ENCODE results near the gene ATF2. TPM values are rescaled to one million over a fixed set of nuclear protein-coding genes. Genes with fewer than 3 reads are reported as not detected.

ATF2 gene
- total and polyA plus RNA-seq, 2 of the 4 experiments (the other 2 are of a cell fraction): 23.2 to 60.0 TPM

- Histone ChIP-seq H4K5ac (ENCODE audit: low read depth, low read length) (no peak overlapping the region), H3K18ac (ENCODE audit: low read depth, low read length) (no peak overlapping the region), H3K27me3 (ENCODE audit: control insufficient read depth, insufficient read depth, low read length) (no peaks in the 10 kb centered on the region), H3K4me3 (ENCODE audit: insufficient read depth, low read depth, low read length) (no peak overlapping the region), H3K36me3 (ENCODE audit: control insufficient read depth, insufficient read depth, low read length) (no peaks in the 10 kb centered on the region), H3K56ac (ENCODE audit: extremely low read depth, insufficient read depth, low read length) (no peak overlapping the region), H3K79me1 (ENCODE audit: low read depth in 1 of 2, low read length in 2 of 2) (no peaks in the 10 kb centered on the region), H3K4ac (ENCODE audit: low read depth, low read length) (no peak overlapping the region), H2BK15ac (ENCODE audit: low read depth, low read length) (no peak overlapping the region), H4K8ac (ENCODE audit: low read depth in 2 of 2, low read length in 2 of 2) (no peak overlapping the region), H2BK5ac (ENCODE audit: low read depth, low read length, poor library complexity, severe bottlenecking) (no peak overlapping the region), H3K9ac (ENCODE audit: low read depth, low read length) (no peak overlapping the region), H3K9me1 (ENCODE audit: insufficient read depth, low read length) (no peaks in the 10 kb centered on the region), H3K9me3 (ENCODE audit: control insufficient read depth, insufficient read depth, low read length) (no peaks in the 10 kb centered on the region), H3K14ac (replicated peaks; ENCODE audit: low read depth, low read length) (no peak overlapping the region), H2AK9ac (replicated peaks; ENCODE audit: low read depth, low read length, poor library complexity) (no peak overlapping the region), H2AFZ (replicated peaks; ENCODE audit: low read length, poor library complexity) (no peak overlapping the region), H3K4me2 (ENCODE audit: low read depth, low read length) (no peak overlapping the region), H2AK5ac (ENCODE audit: low read depth, low read length) (no peak overlapping the region), H4K91ac (ENCODE audit: insufficient read depth, low read depth, low read length) (no peak overlapping the region), H2BK120ac (ENCODE audit: low read depth, low read length) (no peak overlapping the region), H3K4me1 (ENCODE audit: control insufficient read depth, insufficient read depth, low read length) (no peaks in the 10 kb centered on the region), H4K20me1 (ENCODE audit: insufficient read depth, low read length) (no peaks in the 10 kb centered on the region), H3K23ac (ENCODE audit: low read depth, low read length) (no peak overlapping the region), H3K27ac (ENCODE audit: insufficient read depth, low read length) (no peak overlapping the region), H2BK20ac (ENCODE audit: low read depth, low read length) (no peak overlapping the region)
- BruUV-seq (replicated peaks): no TSS peak
- ChIA-PET POLR2A (ENCODE audit: unreplicated experiment) (no interaction called here), CTCF (interaction anchor here (1.3 kb wide), 1 partner anchor 279 kb away, joined by 3 read pairs; no protein-coding TSS in a partner anchor)
- DNase-seq (peak; percentile 65), ATAC-seq (ENCODE audit: low read depth) (peak; percentile 46; the same call in 1 of the 2 replicates)
- in situ Hi-C loops (cut with MboI; ENCODE audit: low sequenced_read_pairs): loop anchor here (25.0 kb wide), 2 partner anchors 213 to 1038 kb away; partner anchors contain the start of genes EVX2, HOXD12 and HOXD13
- dilution Hi-C loops (cut with HindIII; ENCODE audit: low sequenced_read_pairs, unreplicated experiment): no loop called here
- intact Hi-C loops (cut with micrococcal nuclease): no loop called here
- TF ChIP-seq CEBPB (IDR thresholded peaks at IDR 0.05; ENCODE audit: low read depth, low read length): no peak
- no peak for TF ChIP-seq CHD1 (IDR thresholded peaks at IDR 0.05; ENCODE audit: low read depth, low read length)
- no peak for TF ChIP-seq RCOR1 (IDR thresholded peaks at IDR 0.05; ENCODE audit: insufficient replicate concordance, low read length)
- no peak for TF ChIP-seq SMC3 (IDR thresholded peaks at IDR 0.05; ENCODE audit: low read depth, low read length)
- TF ChIP-seq FOS (IDR thresholded peaks at IDR 0.05; ENCODE audit: low read depth, low read length): no peak
- no peak for TF ChIP-seq NFE2L2 (IDR thresholded peaks at IDR 0.05; ENCODE audit: low read depth, low read length)
- no peak for TF ChIP-seq POLR2A (IDR thresholded peaks at IDR 0.05; ENCODE audit: low read depth, low read length)
- TF ChIP-seq, protein P1, sequence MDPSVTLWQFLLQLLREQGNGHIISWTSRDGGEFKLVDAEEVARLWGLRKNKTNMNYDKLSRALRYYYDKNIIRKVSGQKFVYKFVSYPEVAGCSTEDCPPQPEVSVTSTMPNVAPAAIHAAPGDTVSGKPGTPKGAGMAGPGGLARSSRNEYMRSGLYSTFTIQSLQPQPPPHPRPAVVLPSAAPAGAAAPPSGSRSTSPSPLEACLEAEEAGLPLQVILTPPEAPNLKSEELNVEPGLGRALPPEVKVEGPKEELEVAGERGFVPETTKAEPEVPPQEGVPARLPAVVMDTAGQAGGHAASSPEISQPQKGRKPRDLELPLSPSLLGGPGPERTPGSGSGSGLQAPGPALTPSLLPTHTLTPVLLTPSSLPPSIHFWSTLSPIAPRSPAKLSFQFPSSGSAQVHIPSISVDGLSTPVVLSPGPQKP (IDR thresholded peaks at IDR 0.05; ENCODE audit: borderline replicate concordance, low read depth, low read length): no peak
- no peak for TF ChIP-seq RFX5 (IDR thresholded peaks at IDR 0.05; ENCODE audit: low read depth, low read length)
- no peak for TF ChIP-seq MAFK (IDR thresholded peaks at IDR 0.05; ENCODE audit: low read depth, low read length)
- TF ChIP-seq BHLHE40 (IDR thresholded peaks at IDR 0.05; ENCODE audit: low read depth, low read length): no peak
- no peak for TF ChIP-seq MXI1 (IDR thresholded peaks at IDR 0.05; ENCODE audit: borderline replicate concordance, low read depth, low read length)
- no peak for TF ChIP-seq USF2 (IDR thresholded peaks at IDR 0.05; ENCODE audit: low read depth, low read length)
- TF ChIP-seq RAD21 (IDR thresholded peaks at IDR 0.05; ENCODE audit: low read length): no peak
- TF ChIP-seq, protein P2, sequence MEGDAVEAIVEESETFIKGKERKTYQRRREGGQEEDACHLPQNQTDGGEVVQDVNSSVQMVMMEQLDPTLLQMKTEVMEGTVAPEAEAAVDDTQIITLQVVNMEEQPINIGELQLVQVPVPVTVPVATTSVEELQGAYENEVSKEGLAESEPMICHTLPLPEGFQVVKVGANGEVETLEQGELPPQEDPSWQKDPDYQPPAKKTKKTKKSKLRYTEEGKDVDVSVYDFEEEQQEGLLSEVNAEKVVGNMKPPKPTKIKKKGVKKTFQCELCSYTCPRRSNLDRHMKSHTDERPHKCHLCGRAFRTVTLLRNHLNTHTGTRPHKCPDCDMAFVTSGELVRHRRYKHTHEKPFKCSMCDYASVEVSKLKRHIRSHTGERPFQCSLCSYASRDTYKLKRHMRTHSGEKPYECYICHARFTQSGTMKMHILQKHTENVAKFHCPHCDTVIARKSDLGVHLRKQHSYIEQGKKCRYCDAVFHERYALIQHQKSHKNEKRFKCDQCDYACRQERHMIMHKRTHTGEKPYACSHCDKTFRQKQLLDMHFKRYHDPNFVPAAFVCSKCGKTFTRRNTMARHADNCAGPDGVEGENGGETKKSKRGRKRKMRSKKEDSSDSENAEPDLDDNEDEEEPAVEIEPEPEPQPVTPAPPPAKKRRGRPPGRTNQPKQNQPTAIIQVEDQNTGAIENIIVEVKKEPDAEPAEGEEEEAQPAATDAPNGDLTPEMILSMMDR (conservative IDR thresholded peaks at IDR 0.05; ENCODE audit: low read depth, low read length): no peak
- no peak for TF ChIP-seq MAZ (IDR thresholded peaks at IDR 0.05; ENCODE audit: borderline replicate concordance, low read depth, low read length)
These were observed 118.3 kb downstream of the ATF2 start for GRCh38 chr2:175049661-175050060.

Measured in IMR-90 (cell line).